T-helper 17 cell (primary cell): ENCODE measurements around the gene PBRM1. TPM values are rescaled to one million over a fixed set of nuclear protein-coding genes. Genes with fewer than 3 reads are reported as not detected.
A peak's percentile ranks its signal among the peaks of the same experiment; 100 is the strongest.
"Not testable (repeated sequence)": the region's sequence is repeated elsewhere in the genome, so short reads cannot be mapped to it uniquely, and the experiment has no call there.

Experiments
- ATAC-seq: fragments of 150-1000 bp; cut with Tn5 transposase; 2 replicates; pipeline ENCODE4 v1.10.0; 2021; ENCODE audit warnings: mild to moderate bottlenecking, moderate library complexity
- DNase-seq, 3 donors: peaks; one replicate each; pipeline versions ENCODE4 v3.0.0 to v3.0.0-alpha.2; 2020 to 2021
- H3K9me3 ChIP-seq: one replicate; pipeline ENCODE4 v1.7.0; 2013; ENCODE audit warnings: low read length, mild to moderate bottlenecking; ENCODE audit not compliant: control insufficient read depth, poor library complexity, severe bottlenecking
- H3K27ac Mint-ChIP-seq: one replicate; pipeline ENCODE4 v1.8.0; 2022; ENCODE audit warnings: mild to moderate bottlenecking, moderate library complexity, mixed read lengths
- H3K27me3 Mint-ChIP-seq: one replicate; pipeline ENCODE4 v1.8.0; 2022; ENCODE audit warnings: mixed read lengths
- H3K36me3 Mint-ChIP-seq: one replicate; pipeline ENCODE4 v1.8.0; 2022; ENCODE audit warnings: low read depth, mixed read lengths
- H3K4me1 Mint-ChIP-seq: one replicate; pipeline ENCODE4 v1.8.0; 2022; ENCODE audit warnings: mild to moderate bottlenecking, mixed read lengths
- H3K4me3 Mint-ChIP-seq: one replicate; pipeline ENCODE4 v1.8.0; 2022; ENCODE audit warnings: mild to moderate bottlenecking, moderate library complexity, mixed read lengths
- total RNA-seq, 4 donors: library from RNA in 2 of 4; stranded (reverse) in 2 of 4; gene quantifications; one replicate each; pipeline ENCODE4 v1.2.3 and lab custom pipeline; 2022 to 2026

Gene PBRM1
- total RNA-seq (10 to 100 TPM; 62.8 to 70.8 TPM), total RNA-seq (lab: John Stamatoyannopoulos, UW) (146 to 159 reads per million in 2 donors)

GRCh38 chr3:52685709-52686691, at the start of gene PBRM1, which contains the start of gene GNL3:
Gene PBRM1 (minus strand): TSS chr3:52685913.
Gene GNL3 (plus strand): TSS chr3:52686032. CDS start chr3:52686093, 61 bp downstream.
- H3K4me1 Mint-ChIP-seq = peaks cover 36% of the 10 kb centered on the region
- peak within 1 kb of the TSS; percentile 96 for H3K4me3 Mint-ChIP-seq
- H3K27ac Mint-ChIP-seq = peak within 1 kb of the TSS; percentile 97
- no peaks in the 10 kb centered on the region for H3K27me3 Mint-ChIP-seq
- peak; percentile 88 for ATAC-seq
- DNase-seq = peak; percentile 89 to 91 (median 90)
- H3K9me3 ChIP-seq = no peaks in the 10 kb centered on the region
- H3K36me3 Mint-ChIP-seq = peaks cover 4% of the 10 kb centered on the region

GRCh38 chr3:52733256-52733891, 47.7 kb upstream of the PBRM1 start:
- DNase-seq (no peak), ATAC-seq (no peak)
- Mint-ChIP-seq H3K27me3 (no peaks in the 10 kb centered on the region), H3K4me3 (no peak overlapping the region), H3K4me1 (no peaks in the 10 kb centered on the region), H3K27ac (no peak overlapping the region), H3K36me3 (peaks cover 6% of the 10 kb centered on the region)
- H3K9me3 ChIP-seq = no peaks in the 10 kb centered on the region

GRCh38 chr3:52731590-52731989, 45.9 kb upstream of the PBRM1 start:
- Mint-ChIP-seq H3K4me3 (no peak overlapping the region), H3K36me3 (peaks cover 4% of the 10 kb centered on the region), H3K27ac (no peak overlapping the region), H3K27me3 (no peaks in the 10 kb centered on the region), H3K4me1 (no peaks in the 10 kb centered on the region)
- DNase-seq (no peak), ATAC-seq (no peak)
- H3K9me3 ChIP-seq = no peaks in the 10 kb centered on the region

GRCh38 chr3:52730681-52731080, 45.0 kb upstream of the PBRM1 start:
- H3K9me3 ChIP-seq = no peaks in the 10 kb centered on the region
- peaks cover 6% of the 10 kb centered on the region for H3K36me3 Mint-ChIP-seq
- no peak overlapping the region for H3K27ac Mint-ChIP-seq
- H3K4me1 Mint-ChIP-seq = no peaks in the 10 kb centered on the region
- H3K27me3 Mint-ChIP-seq = no peaks in the 10 kb centered on the region
- ATAC-seq (no peak), DNase-seq (no peak)
- H3K4me3 Mint-ChIP-seq = no peak overlapping the region

- not testable (repeated sequence) for H3K4me1 Mint-ChIP-seq, H3K9me3 ChIP-seq, H3K4me3 Mint-ChIP-seq, H3K36me3 Mint-ChIP-seq, DNase-seq, ATAC-seq, H3K27me3 Mint-ChIP-seq, H3K27ac Mint-ChIP-seq
Observed at GRCh38 chr3:52728753-52729152, 43.0 kb upstream of the PBRM1 start.

GRCh38 chr3:52724511-52724910, 38.8 kb upstream of the PBRM1 start:
- H3K27ac Mint-ChIP-seq = no peak overlapping the region
- peaks cover 2% of the 10 kb centered on the region for H3K36me3 Mint-ChIP-seq
- no peaks in the 10 kb centered on the region for H3K9me3 ChIP-seq
- H3K27me3 Mint-ChIP-seq = no peaks in the 10 kb centered on the region
- no peak for ATAC-seq
- no peak for DNase-seq
- no peak overlapping the region for H3K4me3 Mint-ChIP-seq
- H3K4me1 Mint-ChIP-seq = peaks cover 10% of the 10 kb centered on the region

GRCh38 chr3:52723935-52724334, 38.2 kb upstream of the PBRM1 start:
- DNase-seq (no peak), ATAC-seq (no peak)
- Mint-ChIP-seq H3K4me3 (no peak overlapping the region), H3K27me3 (no peaks in the 10 kb centered on the region), H3K4me1 (peaks cover 10% of the 10 kb centered on the region), H3K27ac (no peak overlapping the region), H3K36me3 (peaks cover 2% of the 10 kb centered on the region)
- no peaks in the 10 kb centered on the region for H3K9me3 ChIP-seq

DNA sequence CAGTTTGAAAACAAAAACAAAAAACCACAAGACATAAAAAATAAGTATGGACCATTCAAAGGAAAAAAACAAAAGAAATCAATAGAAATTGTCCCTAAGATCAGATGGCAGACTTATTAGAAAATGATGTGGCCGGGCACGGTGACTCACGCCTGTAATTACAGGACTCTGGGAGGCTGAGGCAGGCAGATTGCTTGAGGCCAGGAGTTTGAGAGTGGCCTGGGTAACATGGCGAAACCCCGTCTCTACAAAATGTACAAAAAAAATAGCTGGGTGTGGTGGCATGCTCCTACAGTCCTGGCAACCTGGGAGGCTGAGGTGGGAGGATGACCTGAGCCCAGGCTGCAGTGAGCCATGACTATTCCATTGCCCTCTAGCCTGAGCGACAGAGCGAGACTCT, 36.8 kb upstream of the PBRM1 start:
- ATAC-seq (no peak), DNase-seq (no peak)
- Mint-ChIP-seq H3K27me3 (no peaks in the 10 kb centered on the region), H3K4me1 (peaks cover 10% of the 10 kb centered on the region), H3K4me3 (no peak overlapping the region), H3K27ac (no peak overlapping the region), H3K36me3 (peaks cover 2% of the 10 kb centered on the region)
- no peaks in the 10 kb centered on the region for H3K9me3 ChIP-seq

GRCh38 chr3:52721730-52722008, 36.0 kb upstream of the PBRM1 start:
- Mint-ChIP-seq H3K36me3 (peaks cover 2% of the 10 kb centered on the region), H3K4me3 (no peak overlapping the region), H3K4me1 (peaks cover 10% of the 10 kb centered on the region), H3K27me3 (no peaks in the 10 kb centered on the region), H3K27ac (no peak overlapping the region)
- DNase-seq (no peak), ATAC-seq (no peak)
- H3K9me3 ChIP-seq = no peaks in the 10 kb centered on the region

- H3K27ac Mint-ChIP-seq = peak overlapping the region; percentile 19
- H3K27me3 Mint-ChIP-seq = no peaks in the 10 kb centered on the region
- H3K4me3 Mint-ChIP-seq = no peak overlapping the region
- H3K4me1 Mint-ChIP-seq = peaks cover 14% of the 10 kb centered on the region
- no peaks in the 10 kb centered on the region for H3K9me3 ChIP-seq
- peaks cover 2% of the 10 kb centered on the region for H3K36me3 Mint-ChIP-seq
- ATAC-seq (peak; percentile 72), DNase-seq (no peak)
Observed at GRCh38 chr3:52721002-52721729, 35.5 kb upstream of the PBRM1 start.

DNA sequence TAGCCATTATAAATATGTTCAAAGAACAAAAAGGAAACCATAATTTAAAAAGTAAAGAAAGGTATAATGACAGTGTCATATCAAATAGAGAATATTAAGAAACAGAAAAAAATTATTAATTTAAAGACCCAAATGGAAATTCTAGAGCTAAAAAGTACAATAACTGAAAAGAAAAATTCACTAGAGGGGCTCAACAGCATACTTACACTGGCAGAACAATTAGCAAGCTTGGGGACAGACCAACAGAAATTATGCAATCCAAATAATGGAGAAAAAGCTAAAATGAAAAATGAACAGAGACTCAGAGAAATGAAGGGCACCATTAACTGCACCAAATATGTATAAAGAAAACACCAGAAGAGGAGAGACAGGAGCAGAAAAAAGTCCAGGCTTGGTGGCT, 33.9 kb upstream of the PBRM1 start:
- Mint-ChIP-seq H3K36me3 (no peaks in the 10 kb centered on the region), H3K4me1 (peaks cover 14% of the 10 kb centered on the region), H3K4me3 (peak overlapping the region; percentile 4), H3K27me3 (no peaks in the 10 kb centered on the region), H3K27ac (peak overlapping the region; percentile 19)
- ATAC-seq (no peak), DNase-seq (no peak)
- H3K9me3 ChIP-seq = no peaks in the 10 kb centered on the region

DNA sequence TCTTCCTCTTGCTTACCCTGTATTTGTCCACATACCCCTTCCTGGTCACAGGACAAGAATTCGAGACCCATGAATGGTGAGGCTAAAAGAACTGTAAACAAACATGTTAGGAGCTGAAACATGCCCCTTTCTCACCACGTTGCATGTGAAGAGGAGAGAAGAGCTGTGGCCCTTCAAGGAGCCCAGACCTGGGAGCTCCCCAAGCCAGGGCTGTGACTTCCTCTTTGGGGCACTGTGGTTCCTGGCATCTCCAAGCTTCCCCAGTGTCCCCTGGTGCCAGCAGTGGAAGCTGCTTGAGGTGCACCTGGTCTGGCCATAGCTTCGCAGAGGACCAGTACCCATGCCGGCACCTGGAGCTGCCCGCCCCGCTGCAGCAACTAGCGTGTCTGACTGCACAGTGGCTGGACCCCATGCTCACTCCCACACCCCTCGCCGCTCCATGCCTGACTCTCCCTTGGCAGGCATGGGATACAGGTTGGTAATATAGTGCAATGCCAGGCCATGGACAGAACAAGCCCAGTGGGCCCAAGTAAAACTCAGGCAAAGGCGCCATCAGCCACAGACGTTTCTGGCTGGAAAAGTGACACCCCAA, 30.1 kb upstream of the PBRM1 start:
- Mint-ChIP-seq H3K27me3 (no peaks in the 10 kb centered on the region), H3K4me1 (peaks cover 12% of the 10 kb centered on the region), H3K4me3 (no peak overlapping the region), H3K27ac (no peak overlapping the region), H3K36me3 (no peaks in the 10 kb centered on the region)
- ATAC-seq (no peak), DNase-seq (no peak)
- no peaks in the 10 kb centered on the region for H3K9me3 ChIP-seq
